ENCODE data around the gene DSN1. TPM values are rescaled to one million over a fixed set of nuclear protein-coding genes. Genes with fewer than 3 reads are reported as not detected.

DSN1 gene
- total RNA-seq, 1 donor from 2014 or later: 8.7 TPM

DNA sequence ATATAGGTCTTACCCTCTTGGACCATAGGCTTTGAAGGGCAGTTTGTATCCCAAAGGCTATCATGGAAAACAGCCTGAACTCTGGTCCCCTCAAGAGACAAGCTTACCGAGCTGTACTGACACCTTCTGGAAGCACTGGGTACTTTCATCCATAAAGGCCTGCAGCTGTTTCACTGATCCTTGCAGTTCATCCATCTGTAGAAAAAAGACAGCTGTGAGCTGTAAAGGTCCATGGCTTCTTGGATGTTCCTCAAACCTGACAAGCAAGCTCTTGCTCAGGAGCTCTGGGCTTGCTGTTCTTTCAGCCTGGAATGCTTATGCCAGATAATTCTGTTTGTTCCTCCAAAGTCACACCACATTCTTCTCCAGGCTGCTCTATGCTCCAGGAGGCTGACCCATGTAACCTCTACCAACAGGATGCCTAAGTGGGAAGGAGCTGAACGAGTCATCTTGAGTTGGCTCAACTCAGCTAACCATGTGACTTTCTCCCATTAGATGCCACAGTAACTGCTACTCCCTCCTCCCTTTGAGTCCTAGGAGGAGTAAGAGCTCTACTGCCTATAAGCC lies 18.8 kb downstream of the DSN1 start:
- peak; percentile 45 for DNase-seq (ENCODE audit: low spot score)

DNA sequence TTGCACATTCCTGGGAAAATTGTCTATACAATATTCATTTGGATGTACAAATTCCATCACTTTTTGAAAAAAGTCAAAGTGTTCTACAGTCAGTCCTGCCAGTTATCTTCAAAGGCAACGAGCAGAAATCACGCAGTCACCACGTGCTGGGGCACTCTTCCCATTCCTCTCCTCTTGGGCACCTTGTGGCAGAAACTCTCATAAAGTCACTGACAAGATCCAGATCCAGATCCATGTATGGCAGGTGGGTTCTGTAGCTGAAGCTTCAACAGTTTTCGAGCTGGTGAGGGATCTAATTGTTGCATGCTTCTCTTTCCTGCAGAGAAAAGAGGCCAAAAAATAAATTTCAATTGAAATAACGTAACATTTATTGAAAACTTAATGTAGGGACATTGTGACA lies 21.0 kb downstream of the DSN1 start:
- no peak for DNase-seq (ENCODE audit: low spot score)

- peak; percentile 95 for DNase-seq (ENCODE audit: low spot score)
These were observed 27.5 kb downstream of the DSN1 start, which contains the start of gene NDRG3 for GRCh38 chr20:36745927-36746659. Gene NDRG3, minus strand, starts transcription at chr20:36746090. Its CDS starts 24,355 bp downstream, at chr20:36721735.

DNA sequence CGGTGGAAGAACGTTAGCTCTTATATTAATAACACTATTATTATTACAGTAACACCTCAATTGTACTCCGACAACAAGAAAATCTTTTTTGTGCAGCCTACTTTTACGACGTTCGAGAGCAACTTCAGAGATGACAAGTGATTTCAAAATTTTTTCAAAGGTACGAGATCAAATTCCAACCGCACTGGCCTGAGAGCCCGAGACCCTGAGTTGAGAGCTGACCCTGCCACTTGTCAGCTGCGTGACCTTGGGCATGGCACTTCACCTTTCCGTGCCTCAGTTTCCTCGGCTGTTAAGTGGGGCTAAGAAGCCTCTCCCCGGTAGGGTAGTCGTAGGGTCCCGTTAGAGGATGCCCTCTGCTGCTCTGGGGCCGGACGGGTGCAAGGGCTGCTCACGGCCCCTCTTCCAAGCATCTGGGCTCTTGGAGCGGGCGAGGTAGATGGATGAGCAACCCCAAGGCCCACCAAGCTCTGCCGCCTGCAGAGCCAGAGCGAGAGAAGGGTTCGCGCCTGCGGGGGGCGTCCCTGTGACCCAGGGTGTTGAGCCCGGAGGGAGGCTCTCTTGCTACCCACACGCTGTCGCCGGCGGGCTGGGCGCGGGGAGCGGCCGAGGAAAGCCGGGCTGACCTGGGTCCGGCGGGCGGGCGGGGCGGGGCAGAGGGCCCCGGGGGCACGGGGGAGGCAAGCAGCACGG lies 28.2 kb downstream of the DSN1 start:
- no peak for DNase-seq (ENCODE audit: low spot score)

DNA sequence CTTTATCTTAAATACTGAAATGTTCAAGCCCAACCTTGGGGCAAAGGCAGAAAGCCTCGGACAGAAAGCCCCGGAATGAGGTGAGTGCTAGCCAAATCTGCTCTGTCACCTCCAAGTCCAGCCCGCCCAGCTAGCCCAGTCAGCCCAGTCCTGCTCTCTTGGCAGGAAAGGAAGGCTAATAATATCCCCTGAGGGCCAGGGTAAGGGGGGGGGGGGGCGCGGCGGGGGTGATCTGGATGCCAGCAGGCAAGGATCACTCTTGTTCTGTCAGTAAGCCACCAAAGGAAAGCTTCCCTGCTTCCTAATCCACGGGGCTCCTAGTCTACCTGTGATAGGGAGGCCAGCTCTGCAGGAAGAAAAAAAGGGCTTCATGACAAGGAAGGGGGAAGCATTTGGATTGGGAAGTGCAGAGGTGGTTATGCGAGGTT lies 28.8 kb downstream of the DSN1 start:
- DNase-seq (ENCODE audit: low spot score): no peak

DNA sequence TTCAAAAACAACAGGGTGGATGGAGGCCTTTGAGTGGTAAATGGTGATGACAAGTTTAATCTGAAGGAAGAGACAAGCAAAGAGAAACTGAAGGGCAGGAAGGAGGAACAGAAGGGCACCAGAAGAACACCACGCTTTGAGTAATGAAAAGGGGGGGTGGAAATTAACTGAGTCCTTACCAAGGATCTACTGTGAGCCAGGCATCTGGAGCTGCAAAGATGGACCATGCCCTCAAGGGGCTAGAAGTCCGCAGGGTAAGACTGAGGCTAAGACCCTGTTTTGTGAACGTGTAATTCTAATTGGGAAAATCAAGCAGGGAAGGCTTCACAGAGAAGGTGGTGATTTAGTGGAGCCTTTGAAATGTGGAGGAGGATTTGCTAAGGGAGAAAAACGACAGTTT lies 29.3 kb downstream of the DSN1 start:
- no peak for DNase-seq (ENCODE audit: low spot score)

GRCh38 chr20:36742558-36742957 lies 31.0 kb downstream of the DSN1 start:
- no peak for DNase-seq (ENCODE audit: low spot score)

GRCh38 chr20:36741072-36741471 lies 32.5 kb downstream of the DSN1 start:
- no peak for DNase-seq (ENCODE audit: low spot score)

DNA sequence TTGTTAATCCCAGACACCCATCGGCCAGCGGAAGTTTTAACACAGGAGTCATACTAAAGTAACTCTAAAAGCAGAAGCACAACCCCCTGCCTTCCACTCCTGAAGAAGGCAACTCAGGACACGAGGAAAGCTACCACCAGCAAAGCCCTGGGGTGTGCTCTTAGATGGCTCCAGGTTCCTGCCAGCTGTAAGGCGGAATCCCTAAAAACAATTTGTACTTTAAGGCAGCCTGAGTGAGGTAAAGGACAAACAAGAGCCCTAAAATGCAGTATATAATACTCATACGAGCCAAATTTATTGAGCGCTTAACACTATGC lies 36.4 kb downstream of the DSN1 start:
- no peak for DNase-seq (ENCODE audit: low spot score)

DNA sequence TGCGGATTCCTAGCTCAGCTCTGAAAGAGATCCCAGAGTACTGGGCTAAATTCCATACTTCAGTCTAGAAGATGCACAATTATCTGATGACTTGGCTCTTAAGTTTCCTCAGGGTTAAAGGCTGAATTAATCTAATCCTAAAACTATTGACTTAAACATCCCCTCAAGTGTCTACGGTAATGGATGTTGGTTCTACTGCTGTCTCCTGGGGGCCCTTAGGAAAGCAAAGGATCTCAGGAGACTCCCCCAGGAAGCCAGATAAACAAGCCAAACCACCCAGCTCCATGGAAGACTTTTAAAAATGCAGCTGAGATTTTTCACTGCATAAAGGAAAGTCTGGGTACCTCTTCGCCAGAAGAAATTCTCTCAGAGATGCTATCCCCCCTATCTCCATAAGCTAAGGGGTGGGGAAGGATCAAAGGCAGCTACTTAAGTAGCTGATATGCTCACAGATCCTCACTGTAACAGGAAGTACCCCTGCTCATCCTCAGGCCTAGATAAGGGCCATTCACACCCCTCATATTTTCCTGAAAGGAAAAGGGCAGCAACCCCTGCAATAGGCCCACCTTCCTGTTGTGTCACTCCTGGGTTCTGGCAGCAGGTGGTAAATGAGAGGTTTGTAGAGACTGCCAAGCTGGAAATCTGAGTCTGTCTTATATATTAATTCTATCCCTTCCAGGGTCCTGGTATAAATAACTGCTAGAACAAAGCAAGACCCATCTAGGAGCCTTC lies 36.9 kb downstream of the DSN1 start:
- no peak for DNase-seq (ENCODE audit: low spot score)

DNA sequence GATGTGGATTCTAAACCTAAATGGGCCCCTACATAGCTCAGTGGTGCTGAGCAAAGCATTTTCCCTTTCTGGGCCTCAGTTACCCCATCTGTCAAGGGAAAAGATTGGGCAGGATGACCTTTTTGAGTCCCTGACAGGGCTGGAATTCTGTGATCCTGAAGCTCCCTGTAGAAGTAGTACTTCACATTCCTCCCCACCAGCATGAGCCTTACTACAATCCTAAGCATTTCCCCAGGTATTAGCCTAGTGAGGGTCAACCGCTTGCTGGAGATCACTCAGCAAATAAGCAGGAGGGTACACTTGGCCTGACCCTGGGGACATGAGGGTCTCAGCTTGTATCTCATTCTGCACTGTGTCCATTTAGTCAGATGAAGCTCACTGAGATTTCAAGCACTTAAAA lies 41.1 kb downstream of the DSN1 start:
- no peak for DNase-seq (ENCODE audit: low spot score)

- no peak for DNase-seq (ENCODE audit: low spot score)
These were observed 44.6 kb downstream of the DSN1 start for GRCh38 chr20:36728986-36729385.

GRCh38 chr20:36726168-36726567 lies 47.4 kb downstream of the DSN1 start:
- DNase-seq (ENCODE audit: low spot score): no peak

- DNase-seq (ENCODE audit: low spot score): no peak
These were observed 53.1 kb downstream of the DSN1 start for GRCh38 chr20:36720510-36720909.

- DNase-seq (ENCODE audit: low spot score): no peak
These were observed 55.9 kb downstream of the DSN1 start for GRCh38 chr20:36717657-36718056.

DNA sequence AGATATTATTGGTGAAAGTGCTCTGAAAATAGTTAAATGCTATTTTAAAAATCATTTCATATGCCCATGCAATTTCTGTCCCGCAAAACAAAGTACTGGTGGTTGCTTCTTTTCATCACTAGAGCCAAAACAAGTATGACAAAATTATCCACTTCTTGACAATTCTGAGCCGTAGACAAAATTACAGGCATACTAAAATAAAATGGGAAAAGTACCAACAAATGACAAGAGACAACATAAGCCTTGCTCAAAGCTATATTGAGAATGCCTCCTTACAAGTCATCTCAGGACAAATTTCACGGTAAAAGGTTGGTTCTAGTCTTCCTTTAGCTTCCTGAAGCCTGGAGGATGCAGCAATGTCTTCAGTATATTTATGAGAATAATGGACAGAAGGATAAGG lies 56.5 kb downstream of the DSN1 start:
- no peak for DNase-seq (ENCODE audit: low spot score)

DNA sequence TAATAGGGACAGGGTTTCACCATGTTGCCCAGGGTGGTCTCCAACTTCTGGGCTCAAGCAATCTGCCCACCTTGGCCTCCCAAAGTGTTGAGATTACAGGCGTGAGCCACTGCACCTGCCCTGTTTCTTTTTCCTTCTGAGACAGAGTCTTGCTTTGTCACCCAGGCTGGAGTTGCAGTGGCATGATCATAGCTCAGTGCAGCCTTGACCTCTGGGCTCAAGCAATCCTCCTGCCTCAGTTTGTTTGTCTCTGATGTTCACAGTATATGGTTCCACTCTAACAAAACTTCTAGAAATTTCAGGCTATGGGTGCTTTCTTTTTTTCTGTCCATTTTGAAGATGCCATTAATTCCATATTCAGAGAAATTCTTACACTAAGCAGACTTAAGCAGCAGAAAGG lies 60.8 kb downstream of the DSN1 start:
- DNase-seq (ENCODE audit: low spot score): no peak

GRCh38 chr20:36709126-36709525 lies 64.4 kb downstream of the DSN1 start:
- DNase-seq (ENCODE audit: low spot score): no peak

DNA sequence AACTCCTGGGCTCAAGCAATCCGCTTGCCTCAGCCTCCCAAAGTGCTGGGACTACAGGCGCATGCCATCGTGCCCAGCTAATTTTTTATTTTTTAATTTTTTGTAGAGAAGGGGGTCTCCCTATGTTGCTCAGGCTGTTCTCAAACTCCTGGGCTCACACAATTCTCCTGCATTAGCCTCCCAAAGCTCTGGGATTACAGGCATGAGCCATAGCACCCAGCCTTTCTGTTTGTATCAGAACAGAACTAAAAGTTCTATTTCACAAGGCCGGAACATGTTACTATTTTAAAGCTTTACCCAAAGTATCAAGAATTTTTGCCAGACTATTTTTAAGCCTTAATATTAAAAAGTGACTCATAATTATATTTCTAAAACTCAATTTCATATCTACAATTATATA lies 70.0 kb downstream of the DSN1 start:
- DNase-seq (ENCODE audit: low spot score): no peak
